Myocyte (in vitro differentiated cells): ENCODE measurements around the gene RIPPLY3. TPM values are rescaled to one million over a fixed set of nuclear protein-coding genes. Genes with fewer than 3 reads are reported as not detected.

Experiments
- DNase-seq: peaks from one replicate; pipeline ENCODE4 v3.0.0-alpha.2; 2012; ENCODE audit warnings: low read depth
- total RNA-seq: library from RNA; depleted of rRNA; stranded (reverse); fragments of >200 nt; gene quantifications from 2 replicates; pipeline ENCODE4 v1.2.3, GENCODE V29; 2014

RIPPLY3 gene
- total RNA-seq, 1 donor from 2014 or later: not detected

- no peak for DNase-seq
These were observed 52.7 kb downstream of the RIPPLY3 start for GRCh38 chr21:37059181-37059580.

GRCh38 chr21:37060296-37060695 lies 53.8 kb downstream of the RIPPLY3 start:
- DNase-seq: peak; percentile 93

- DNase-seq: peak; percentile 77
These were observed 55.6 kb downstream of the RIPPLY3 start for GRCh38 chr21:37061926-37062592.

- no peak for DNase-seq
These were observed 56.1 kb downstream of the RIPPLY3 start for GRCh38 chr21:37062593-37062935.

GRCh38 chr21:37063433-37063832 lies 56.9 kb downstream of the RIPPLY3 start:
- no peak for DNase-seq

GRCh38 chr21:37064841-37065240 lies 58.3 kb downstream of the RIPPLY3 start:
- DNase-seq: no peak

- no peak for DNase-seq
These were observed 59.2 kb downstream of the RIPPLY3 start for GRCh38 chr21:37065561-37066177.

Other genes starting within 250 kb of the RIPPLY3 start
- 26.0 and 32.5 TPM in 2 replicates for gene HLCS, start 40.0 kb upstream of the RIPPLY3 start, total RNA-seq
- gene PIGP, start 66.4 kb downstream of the RIPPLY3 start, total RNA-seq: 21.3 and 29.5 TPM in 2 replicates
- 210 and 257 TPM in 2 replicates for gene TTC3, start 66.6 kb downstream of the RIPPLY3 start, total RNA-seq